Measurements from ENCODE around the gene CD47.

The CD47 gene

GRCh38 chr3:108046247-108046646 is 44.6 kb downstream of the CD47 start:
- DNase-seq, result no peak

- no peak for DNase-seq
Measured at GRCh38 chr3:108044699-108045098, 46.1 kb downstream of the CD47 start.

- no peak for DNase-seq
Measured at GRCh38 chr3:108042300-108042699, 48.5 kb downstream of the CD47 start.

- DNase-seq, result no peak
Measured at GRCh38 chr3:108041253-108041652, 49.6 kb downstream of the CD47 start.

- no peak for DNase-seq
Measured at GRCh38 chr3:108037770-108038169, 53.1 kb downstream of the CD47 start.

- DNase-seq, result no peak
Measured at GRCh38 chr3:108036984-108037741, 53.7 kb downstream of the CD47 start.

GRCh38 chr3:108036401-108036800 is 54.4 kb downstream of the CD47 start:
- DNase-seq, result no peak

GRCh38 chr3:108035751-108036150 is 55.1 kb downstream of the CD47 start:
- DNase-seq, result peak; percentile 60

GRCh38 chr3:108031895-108032294 is 58.9 kb downstream of the CD47 start:
- DNase-seq, result no peak

GRCh38 chr3:108030960-108031359 is 59.9 kb downstream of the CD47 start:
- DNase-seq, result no peak

- DNase-seq, result no peak
Measured at GRCh38 chr3:108029466-108029865, 61.4 kb downstream of the CD47 start.

- DNase-seq, result no peak
Measured at GRCh38 chr3:108028896-108029295, 61.9 kb downstream of the CD47 start.

- no peak for DNase-seq
Measured at GRCh38 chr3:108025177-108025576, 65.7 kb downstream of the CD47 start.

GRCh38 chr3:108024146-108024850 is 66.5 kb downstream of the CD47 start:
- DNase-seq, result no peak

- DNase-seq, result peak; percentile 92
Measured at GRCh38 chr3:108022256-108023150, 68.3 kb downstream of the CD47 start.

GRCh38 chr3:108021533-108021932 is 69.3 kb downstream of the CD47 start:
- no peak for DNase-seq

GRCh38 chr3:108021131-108021530 is 69.7 kb downstream of the CD47 start:
- no peak for DNase-seq

GRCh38 chr3:108018552-108018951 is 72.3 kb downstream of the CD47 start:
- no peak for DNase-seq

- DNase-seq, result no peak
Measured at GRCh38 chr3:108017587-108017986, 73.2 kb downstream of the CD47 start.

GRCh38 chr3:108014943-108015342 is 75.9 kb downstream of the CD47 start:
- DNase-seq, result no peak

- DNase-seq, result no peak
Measured at GRCh38 chr3:108013141-108014055, 77.4 kb downstream of the CD47 start.

GRCh38 chr3:108012304-108012703 is 78.5 kb downstream of the CD47 start:
- DNase-seq, result no peak

Data from NCI-H226 (cell line).